ENCODE measurements around the gene HMGN3. TPM values are rescaled to one million over a fixed set of nuclear protein-coding genes. Genes with fewer than 3 reads are reported as not detected.

HMGN3 gene
- total RNA-seq, 1 donor from 2014 or later: 30.8 TPM

DNA sequence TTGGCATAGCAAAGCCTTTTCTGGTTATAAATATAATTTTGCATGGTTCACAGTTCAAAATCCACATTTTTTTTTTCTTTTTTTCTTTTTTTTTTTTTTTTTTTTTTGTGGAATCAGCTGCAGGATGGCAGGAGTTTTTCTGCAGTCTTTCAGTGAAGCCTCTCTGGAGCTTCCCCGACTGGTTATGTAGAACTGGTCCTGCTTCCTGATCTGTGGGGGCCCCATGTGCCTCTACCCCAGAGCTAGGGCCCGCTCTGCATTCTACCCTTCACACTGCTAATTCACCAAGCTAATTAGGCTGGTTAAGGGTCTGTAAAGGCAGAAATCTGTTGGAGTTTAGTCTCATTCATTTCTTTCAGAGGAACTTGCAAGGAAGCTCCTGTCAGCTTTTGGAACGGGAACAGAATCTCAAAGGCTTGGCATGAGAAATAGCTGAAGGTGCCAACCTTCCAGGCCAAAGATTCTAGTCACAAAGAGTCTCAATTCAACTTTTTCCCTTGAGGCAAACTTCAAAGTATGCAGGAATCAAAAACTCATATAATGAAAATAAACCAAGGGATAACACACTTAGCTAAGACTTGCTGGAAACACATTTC is 45.5 kb downstream of the HMGN3 start:
- Mint-ChIP-seq H3K4me1 (ENCODE audit: low read depth) (peaks cover 5% of the 10 kb centered on the region), H3K9me3 (ENCODE audit: low read depth) (peaks cover 7% of the 10 kb centered on the region), H3K27ac (ENCODE audit: unreplicated experiment) (no peak overlapping the region), H3K36me3 (ENCODE audit: low read depth) (no peaks in the 10 kb centered on the region), H3K27me3 (ENCODE audit: low read depth) (peaks cover 3% of the 10 kb centered on the region), H3K4me3 (ENCODE audit: unreplicated experiment) (no peak overlapping the region)
- no peak for DNase-seq (ENCODE audit: low spot score)
- TF ChIP-seq, protein P1, sequence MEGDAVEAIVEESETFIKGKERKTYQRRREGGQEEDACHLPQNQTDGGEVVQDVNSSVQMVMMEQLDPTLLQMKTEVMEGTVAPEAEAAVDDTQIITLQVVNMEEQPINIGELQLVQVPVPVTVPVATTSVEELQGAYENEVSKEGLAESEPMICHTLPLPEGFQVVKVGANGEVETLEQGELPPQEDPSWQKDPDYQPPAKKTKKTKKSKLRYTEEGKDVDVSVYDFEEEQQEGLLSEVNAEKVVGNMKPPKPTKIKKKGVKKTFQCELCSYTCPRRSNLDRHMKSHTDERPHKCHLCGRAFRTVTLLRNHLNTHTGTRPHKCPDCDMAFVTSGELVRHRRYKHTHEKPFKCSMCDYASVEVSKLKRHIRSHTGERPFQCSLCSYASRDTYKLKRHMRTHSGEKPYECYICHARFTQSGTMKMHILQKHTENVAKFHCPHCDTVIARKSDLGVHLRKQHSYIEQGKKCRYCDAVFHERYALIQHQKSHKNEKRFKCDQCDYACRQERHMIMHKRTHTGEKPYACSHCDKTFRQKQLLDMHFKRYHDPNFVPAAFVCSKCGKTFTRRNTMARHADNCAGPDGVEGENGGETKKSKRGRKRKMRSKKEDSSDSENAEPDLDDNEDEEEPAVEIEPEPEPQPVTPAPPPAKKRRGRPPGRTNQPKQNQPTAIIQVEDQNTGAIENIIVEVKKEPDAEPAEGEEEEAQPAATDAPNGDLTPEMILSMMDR (IDR thresholded peaks at IDR 0.05): no peak

DNA sequence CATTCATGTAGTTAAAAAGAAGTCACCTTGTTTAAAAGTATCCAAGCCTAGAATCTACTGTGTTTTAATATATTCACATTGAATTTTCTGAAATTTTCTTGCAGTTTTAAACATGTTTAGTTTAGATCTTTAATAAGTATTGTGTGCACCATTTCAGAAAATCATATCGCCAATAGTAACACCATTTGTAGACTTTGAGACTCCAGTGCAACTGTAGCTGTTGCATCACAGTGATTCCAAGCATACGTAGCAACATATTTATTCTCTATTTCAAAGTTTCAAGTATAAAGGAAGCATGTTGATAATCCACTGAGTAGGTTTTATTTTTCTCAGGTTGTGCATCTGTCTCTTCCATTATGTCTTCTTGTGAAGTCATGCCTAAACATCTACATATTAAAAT is 46.4 kb downstream of the HMGN3 start:
- no peak overlapping the region for H3K4me3 Mint-ChIP-seq (ENCODE audit: unreplicated experiment)
- no peak for DNase-seq (ENCODE audit: low spot score)
- peaks cover 3% of the 10 kb centered on the region for H3K27me3 Mint-ChIP-seq (ENCODE audit: low read depth)
- TF ChIP-seq, protein P1 (IDR thresholded peaks at IDR 0.05): no peak
- H3K4me1 Mint-ChIP-seq (ENCODE audit: low read depth): peaks cover 5% of the 10 kb centered on the region
- H3K9me3 Mint-ChIP-seq (ENCODE audit: low read depth): peaks cover 7% of the 10 kb centered on the region
- H3K27ac Mint-ChIP-seq (ENCODE audit: unreplicated experiment): no peak overlapping the region
- H3K36me3 Mint-ChIP-seq (ENCODE audit: low read depth): no peaks in the 10 kb centered on the region

DNA sequence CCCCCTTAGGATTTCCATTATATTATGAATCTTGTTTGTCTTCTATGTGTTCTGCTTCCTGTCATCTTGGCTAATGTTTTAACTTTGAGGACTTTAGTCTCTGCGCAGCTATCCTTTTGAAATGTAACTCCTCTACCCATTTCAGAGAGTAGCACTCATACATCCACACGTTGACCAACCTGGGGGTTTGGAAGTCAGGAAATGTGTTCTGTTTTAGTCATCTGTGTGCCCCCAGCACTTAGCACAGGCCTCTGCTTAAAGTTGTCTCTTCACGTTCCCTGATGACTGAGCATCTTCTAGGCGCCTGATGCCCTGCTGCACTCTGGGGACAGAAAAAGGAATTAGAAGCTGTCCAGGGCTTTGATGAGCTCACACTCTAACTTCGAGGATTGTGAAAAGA is 47.9 kb downstream of the HMGN3 start:
- DNase-seq (ENCODE audit: low spot score): no peak
- Mint-ChIP-seq H3K27ac (ENCODE audit: unreplicated experiment) (no peak overlapping the region), H3K4me3 (ENCODE audit: unreplicated experiment) (no peak overlapping the region), H3K36me3 (ENCODE audit: low read depth) (no peaks in the 10 kb centered on the region), H3K9me3 (ENCODE audit: low read depth) (peaks cover 5% of the 10 kb centered on the region), H3K27me3 (ENCODE audit: low read depth) (peaks cover 3% of the 10 kb centered on the region), H3K4me1 (ENCODE audit: low read depth) (peaks cover 5% of the 10 kb centered on the region)
- TF ChIP-seq, protein P1 (IDR thresholded peaks at IDR 0.05): no peak

DNA sequence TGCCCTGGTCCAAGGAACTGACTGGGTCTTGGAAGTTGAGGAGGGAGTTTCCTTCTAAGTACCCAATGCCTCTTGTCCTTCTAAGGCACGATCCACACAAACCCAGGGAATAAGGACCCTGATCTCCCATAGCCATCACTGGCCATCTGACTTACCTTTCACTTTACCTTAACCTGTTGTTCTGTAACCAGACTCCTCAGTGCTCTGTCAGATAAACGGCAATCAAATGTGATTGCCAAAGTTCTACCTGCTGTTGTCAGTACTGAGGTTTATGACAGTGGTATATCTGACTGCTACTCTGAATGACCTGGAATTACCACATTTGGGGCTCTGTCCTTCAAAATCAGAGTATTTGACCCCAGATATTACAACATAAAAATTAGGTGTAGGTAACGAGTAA is 49.8 kb downstream of the HMGN3 start:
- no peaks in the 10 kb centered on the region for H3K36me3 Mint-ChIP-seq (ENCODE audit: low read depth)

DNA sequence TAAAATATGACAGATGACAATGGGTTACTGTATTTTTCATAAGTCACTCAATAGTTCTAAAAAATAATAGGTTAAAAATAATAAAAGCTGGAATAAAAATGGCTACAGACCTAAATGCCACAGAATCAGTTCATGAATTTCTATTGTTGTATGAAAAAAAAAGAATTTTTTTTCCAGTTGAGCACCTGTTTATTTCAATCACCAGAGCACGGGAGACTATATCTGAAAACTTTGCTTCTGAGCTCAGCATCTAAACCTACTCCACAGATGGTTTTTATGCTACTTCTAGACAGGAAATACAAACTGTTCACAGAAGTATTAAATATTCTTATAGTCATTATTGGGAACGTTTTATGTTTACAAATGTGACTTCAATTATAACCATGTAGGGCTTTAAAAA is 50.4 kb downstream of the HMGN3 start:
- Mint-ChIP-seq H3K4me3 (ENCODE audit: unreplicated experiment) (no peak overlapping the region), H3K27ac (ENCODE audit: unreplicated experiment) (no peak overlapping the region), H3K36me3 (ENCODE audit: low read depth) (no peaks in the 10 kb centered on the region), H3K27me3 (ENCODE audit: low read depth) (peaks cover 6% of the 10 kb centered on the region), H3K9me3 (ENCODE audit: low read depth) (no peaks in the 10 kb centered on the region), H3K4me1 (ENCODE audit: low read depth) (no peaks in the 10 kb centered on the region)
- no peak for DNase-seq (ENCODE audit: low spot score)
- TF ChIP-seq, protein P1 (IDR thresholded peaks at IDR 0.05): no peak

More for the DNA sequence above, 49.8 kb downstream of the HMGN3 start:
- Mint-ChIP-seq H3K27me3 (ENCODE audit: low read depth) (peaks cover 3% of the 10 kb centered on the region), H3K4me1 (ENCODE audit: low read depth) (peaks cover 4% of the 10 kb centered on the region), H3K27ac (ENCODE audit: unreplicated experiment) (no peak overlapping the region), H3K9me3 (ENCODE audit: low read depth) (no peaks in the 10 kb centered on the region), H3K4me3 (ENCODE audit: unreplicated experiment) (no peak overlapping the region)
- no peak for DNase-seq (ENCODE audit: low spot score)
- TF ChIP-seq, protein P1 (IDR thresholded peaks at IDR 0.05): no peak

Data from chondrocyte (in vitro differentiated cells).